Measurements from ENCODE around the gene CLRN1. TPM values are rescaled to one million over a fixed set of nuclear protein-coding genes. Genes with fewer than 3 reads are reported as not detected.

Gene CLRN1
- not detected for polyA plus RNA-seq (2012; ENCODE audit: insufficient read depth, insufficient read length, low read depth)

DNA sequence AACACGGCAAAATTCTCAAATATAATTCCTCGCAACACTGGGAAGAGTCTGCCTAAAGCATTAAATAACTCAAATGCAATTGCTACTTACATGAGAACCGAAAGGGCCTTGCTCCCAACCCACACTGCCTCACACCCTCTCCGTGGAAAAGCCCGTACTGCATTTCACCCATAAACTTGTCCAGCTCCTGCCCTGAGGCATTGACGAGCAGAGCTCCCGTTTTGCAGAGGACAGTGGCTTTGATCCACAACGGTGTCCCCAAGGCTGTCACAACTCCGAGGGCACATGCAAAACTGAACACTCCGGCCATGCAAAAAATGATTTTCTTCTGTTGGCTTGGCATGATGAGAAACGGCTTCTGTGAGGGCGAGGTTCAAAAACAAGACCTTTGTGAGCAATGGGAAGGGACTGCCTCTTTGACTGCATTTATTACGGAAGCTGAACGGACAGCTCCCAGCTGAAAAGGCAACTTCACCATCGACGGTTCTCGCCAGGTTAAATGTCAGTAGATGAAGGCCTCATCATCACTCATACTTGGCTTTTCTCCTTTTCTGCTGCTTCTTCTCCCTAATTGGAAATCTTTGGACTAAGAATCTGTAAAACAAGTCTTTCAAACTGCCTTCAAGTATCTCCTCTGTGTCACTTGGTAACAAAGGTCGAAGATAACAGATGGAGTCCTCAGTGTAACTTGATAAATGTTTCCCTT is at the start of gene CLRN1:
CLRN1 (minus strand) TSS at position 362 of the 706 bp plus-strand sequence; CDS start at position 343, 19 bp downstream.
- H3K36me3 ChIP-seq = no peaks in the 10 kb centered on the region
- H3K9me3 ChIP-seq = no peaks in the 10 kb centered on the region
- H3K4me1 ChIP-seq = no peaks in the 10 kb centered on the region
- peaks cover 24% of the 10 kb centered on the region; the same call in 1 of the 2 replicates for H3K27me3 ChIP-seq
- TF ChIP-seq, protein P1, sequence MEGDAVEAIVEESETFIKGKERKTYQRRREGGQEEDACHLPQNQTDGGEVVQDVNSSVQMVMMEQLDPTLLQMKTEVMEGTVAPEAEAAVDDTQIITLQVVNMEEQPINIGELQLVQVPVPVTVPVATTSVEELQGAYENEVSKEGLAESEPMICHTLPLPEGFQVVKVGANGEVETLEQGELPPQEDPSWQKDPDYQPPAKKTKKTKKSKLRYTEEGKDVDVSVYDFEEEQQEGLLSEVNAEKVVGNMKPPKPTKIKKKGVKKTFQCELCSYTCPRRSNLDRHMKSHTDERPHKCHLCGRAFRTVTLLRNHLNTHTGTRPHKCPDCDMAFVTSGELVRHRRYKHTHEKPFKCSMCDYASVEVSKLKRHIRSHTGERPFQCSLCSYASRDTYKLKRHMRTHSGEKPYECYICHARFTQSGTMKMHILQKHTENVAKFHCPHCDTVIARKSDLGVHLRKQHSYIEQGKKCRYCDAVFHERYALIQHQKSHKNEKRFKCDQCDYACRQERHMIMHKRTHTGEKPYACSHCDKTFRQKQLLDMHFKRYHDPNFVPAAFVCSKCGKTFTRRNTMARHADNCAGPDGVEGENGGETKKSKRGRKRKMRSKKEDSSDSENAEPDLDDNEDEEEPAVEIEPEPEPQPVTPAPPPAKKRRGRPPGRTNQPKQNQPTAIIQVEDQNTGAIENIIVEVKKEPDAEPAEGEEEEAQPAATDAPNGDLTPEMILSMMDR (IDR thresholded peaks at IDR 0.05; ENCODE audit: low read depth, low read length) = no peak
- no peak for DNase-seq
- no peak within 1 kb of the TSS for H3K4me3 ChIP-seq (ENCODE audit: low read depth, low read length)

DNA sequence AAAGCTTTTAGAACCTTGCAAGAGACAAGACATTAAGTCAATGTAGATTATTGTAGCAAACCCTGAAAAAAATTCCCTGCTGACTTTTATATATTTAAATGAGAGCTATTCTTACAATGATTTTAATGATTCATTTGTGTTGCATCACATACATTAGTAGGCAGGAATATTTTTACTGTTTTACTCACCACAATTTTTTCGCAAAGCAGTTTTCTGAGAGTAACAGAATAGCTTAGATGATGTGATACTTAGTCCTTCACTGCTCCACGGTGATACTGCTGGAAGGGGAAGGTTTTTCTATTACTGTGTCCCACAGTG is 43.9 kb upstream of the CLRN1 start:
- Histone ChIP-seq H3K4me3 (ENCODE audit: low read depth, low read length) (no peak overlapping the region), H3K36me3 (no peaks in the 10 kb centered on the region), H3K4me1 (no peaks in the 10 kb centered on the region), H3K9me3 (no peaks in the 10 kb centered on the region), H3K27me3 (peaks cover 21% of the 10 kb centered on the region)
- no peak for DNase-seq
- TF ChIP-seq, protein P1 (IDR thresholded peaks at IDR 0.05; ENCODE audit: low read depth, low read length) = no peak

DNA sequence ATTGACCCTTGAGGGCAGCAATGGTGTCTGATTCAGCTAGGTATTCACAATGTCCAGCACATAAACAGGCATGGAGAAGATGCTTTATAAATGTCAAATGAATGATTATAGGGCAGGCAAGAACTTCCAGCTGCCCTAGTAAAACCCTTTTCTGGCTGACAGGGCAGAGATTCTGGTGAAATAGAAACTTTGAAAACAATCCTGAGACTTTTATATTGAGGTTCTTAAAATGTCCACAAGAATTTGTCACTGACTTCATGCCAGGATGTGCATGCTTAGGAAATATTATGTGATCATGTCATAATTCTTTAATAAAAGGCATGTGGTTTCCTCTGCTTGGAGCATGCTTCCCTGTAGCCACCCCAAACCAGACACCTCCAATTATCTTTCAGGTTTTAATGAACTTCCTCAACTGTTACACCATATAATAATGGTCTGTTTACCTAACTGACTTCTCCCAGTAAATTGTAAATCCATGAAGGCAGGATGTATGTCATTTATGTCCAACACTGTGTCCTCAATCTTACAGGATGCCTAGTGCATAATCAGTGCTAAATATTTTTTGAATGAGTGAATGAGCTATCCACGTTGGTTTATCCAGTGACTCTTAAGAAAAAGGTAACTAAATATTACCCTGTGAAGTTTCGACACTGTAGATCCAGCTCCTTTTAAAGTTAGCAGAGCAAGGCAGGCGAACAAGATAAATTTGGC is 43.4 kb upstream of the CLRN1 start:
- no peak for DNase-seq
- Histone ChIP-seq H3K4me3 (ENCODE audit: low read depth, low read length) (no peak overlapping the region), H3K36me3 (no peaks in the 10 kb centered on the region), H3K27me3 (peaks cover 20% of the 10 kb centered on the region), H3K4me1 (no peaks in the 10 kb centered on the region), H3K9me3 (no peaks in the 10 kb centered on the region)
- TF ChIP-seq, protein P1 (IDR thresholded peaks at IDR 0.05; ENCODE audit: low read depth, low read length) = no peak

DNA sequence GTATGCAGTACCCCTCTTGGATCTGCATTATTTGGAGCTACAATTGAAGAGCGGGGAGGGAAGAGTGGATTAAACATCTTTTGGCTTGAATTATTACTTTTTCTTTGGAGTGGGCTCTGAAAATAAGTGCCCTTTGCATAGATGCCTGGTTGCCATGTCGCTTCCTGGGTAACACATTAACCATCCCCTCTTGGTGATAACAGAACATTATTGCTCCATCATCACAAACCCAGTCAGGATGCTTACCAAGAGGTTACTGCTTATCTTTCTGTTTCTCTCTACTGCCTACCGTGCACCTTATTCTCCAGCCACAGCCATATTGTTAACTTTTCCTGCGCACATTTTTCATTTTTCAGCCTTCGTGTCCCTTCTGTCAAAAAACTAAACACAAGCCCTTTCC is 42.7 kb upstream of the CLRN1 start:
- no peaks in the 10 kb centered on the region for H3K4me1 ChIP-seq
- no peaks in the 10 kb centered on the region for H3K36me3 ChIP-seq
- no peak for DNase-seq
- no peaks in the 10 kb centered on the region for H3K9me3 ChIP-seq
- H3K4me3 ChIP-seq (ENCODE audit: low read depth, low read length) = no peak overlapping the region
- H3K27me3 ChIP-seq = peaks cover 15% of the 10 kb centered on the region
- TF ChIP-seq, protein P1 (IDR thresholded peaks at IDR 0.05; ENCODE audit: low read depth, low read length) = no peak

- H3K4me3 ChIP-seq (ENCODE audit: low read depth, low read length) = no peak overlapping the region
- no peaks in the 10 kb centered on the region for H3K4me1 ChIP-seq
- no peak for DNase-seq
- H3K9me3 ChIP-seq = no peaks in the 10 kb centered on the region
- H3K36me3 ChIP-seq = no peaks in the 10 kb centered on the region
- H3K27me3 ChIP-seq = peaks cover 13% of the 10 kb centered on the region
- TF ChIP-seq, protein P1 (IDR thresholded peaks at IDR 0.05; ENCODE audit: low read depth, low read length) = no peak
Observed at GRCh38 chr3:151014501-151015018, 42.0 kb upstream of the CLRN1 start.

DNA sequence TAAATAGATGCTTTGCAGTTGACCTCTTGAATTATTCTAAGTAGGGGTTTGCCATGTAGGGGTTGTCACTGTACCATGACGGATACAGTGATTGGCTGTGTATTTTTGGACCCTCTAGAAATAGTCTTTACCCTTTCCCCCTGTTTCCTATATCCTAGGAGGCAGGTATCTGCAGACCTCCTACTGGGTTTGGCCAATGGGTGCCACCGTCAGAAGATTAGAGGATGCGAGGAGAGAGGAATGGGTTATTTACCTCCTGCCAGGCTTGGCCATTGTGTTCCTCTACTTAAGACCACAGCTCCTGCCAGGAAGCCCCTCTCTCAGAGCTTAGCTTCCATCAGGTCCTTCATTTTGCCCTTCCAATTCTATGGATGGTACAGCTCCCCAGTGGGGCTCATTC is 40.2 kb upstream of the CLRN1 start:
- TF ChIP-seq, protein P1 (IDR thresholded peaks at IDR 0.05; ENCODE audit: low read depth, low read length) = no peak
- DNase-seq = no peak
- Histone ChIP-seq H3K4me3 (ENCODE audit: low read depth, low read length) (no peak overlapping the region), H3K36me3 (no peaks in the 10 kb centered on the region), H3K9me3 (no peaks in the 10 kb centered on the region), H3K4me1 (no peaks in the 10 kb centered on the region), H3K27me3 (peaks cover 4% of the 10 kb centered on the region)
